HT1080 (cell line): Measurements from ENCODE around the gene CCDC43. TPM values are rescaled to one million over a fixed set of nuclear protein-coding genes. Genes with fewer than 3 reads are reported as not detected.
"Not testable (repeated sequence)": the region's sequence is repeated elsewhere in the genome, so short reads cannot be mapped to it uniquely, and the experiment has no call there.

ENCODE experiments used
- DNase-seq: peaks from one replicate; pipeline ENCODE4 v3.0.0-alpha.2; 2015; ENCODE audit warnings: low read depth
- total RNA-seq: library from RNA; depleted of rRNA; stranded (reverse); fragments of >200 nt; shearing (Covaris generic); gene quantifications from 2 replicates; pipeline ENCODE4 v1.2.3, GENCODE V29; 2014

The CCDC43 gene
- total RNA-seq, 1 experiment from 2014 or later: 40.9 TPM

DNA sequence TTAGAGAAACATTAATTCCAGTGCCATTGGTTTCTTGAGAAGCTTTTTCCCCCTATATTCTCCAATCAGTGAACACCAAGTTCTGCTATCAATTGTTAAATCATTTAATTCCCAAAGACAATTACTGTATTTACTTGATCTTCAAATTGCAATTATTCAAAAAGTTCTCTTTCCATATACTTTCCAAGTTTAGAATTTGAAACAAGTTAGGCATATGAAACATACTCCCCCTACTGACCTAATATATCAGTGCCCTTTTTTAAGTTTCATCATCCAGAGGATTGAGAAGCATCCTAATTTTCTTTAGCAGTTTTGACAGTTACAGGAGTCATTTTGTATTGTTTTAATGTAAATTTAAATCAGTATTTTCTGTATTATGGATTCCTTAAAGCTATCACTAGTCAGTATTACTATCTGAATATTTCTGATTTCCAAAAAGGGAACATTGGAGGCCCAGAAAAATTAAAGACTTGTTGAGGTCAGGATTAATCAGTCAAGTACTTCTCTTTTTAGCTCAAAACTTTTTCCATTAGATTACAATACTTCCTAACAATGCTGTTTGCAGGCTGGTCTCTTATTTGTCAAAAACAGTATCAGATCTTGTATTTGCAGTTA is 17.0 kb downstream of the CCDC43 start:
- DNase-seq: peak; percentile 25

DNA sequence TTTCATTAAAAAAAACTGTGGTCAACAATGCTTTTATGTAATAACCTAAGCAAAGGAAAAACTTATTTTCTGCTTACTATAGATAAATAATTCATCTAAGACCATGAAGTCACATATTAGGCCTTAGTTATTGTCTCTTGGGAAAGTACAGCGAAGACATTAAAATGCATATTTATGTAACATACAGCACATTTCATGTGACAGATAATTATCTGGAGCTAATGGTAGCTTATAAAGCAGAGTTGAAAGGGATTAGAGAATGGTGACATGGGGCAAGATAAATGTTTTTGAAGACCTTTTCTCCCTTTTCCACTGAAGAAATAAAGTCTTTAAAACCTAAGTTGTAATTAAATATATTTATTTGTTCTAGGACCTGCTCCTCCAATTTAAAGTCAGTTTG is 23.6 kb downstream of the CCDC43 start:
- DNase-seq: no peak

DNA sequence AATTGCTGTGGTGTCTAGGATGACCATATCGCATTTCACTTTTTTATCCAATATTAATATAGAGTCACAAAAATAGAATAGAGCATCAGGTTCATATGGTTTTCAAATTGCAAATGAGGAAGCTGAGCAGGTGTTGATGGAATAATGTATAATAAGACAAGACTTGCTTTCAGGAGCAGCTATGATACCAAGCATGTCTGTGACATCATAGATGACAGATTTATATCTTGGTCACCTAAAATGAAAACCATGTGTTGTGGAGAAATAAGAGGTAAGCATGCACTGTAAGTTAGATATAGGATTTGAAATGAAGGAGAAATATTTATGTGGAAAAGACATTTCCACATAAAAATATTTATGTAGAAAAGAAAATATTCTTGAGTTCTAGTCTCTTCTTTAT is 24.7 kb downstream of the CCDC43 start:
- DNase-seq: no peak

DNA sequence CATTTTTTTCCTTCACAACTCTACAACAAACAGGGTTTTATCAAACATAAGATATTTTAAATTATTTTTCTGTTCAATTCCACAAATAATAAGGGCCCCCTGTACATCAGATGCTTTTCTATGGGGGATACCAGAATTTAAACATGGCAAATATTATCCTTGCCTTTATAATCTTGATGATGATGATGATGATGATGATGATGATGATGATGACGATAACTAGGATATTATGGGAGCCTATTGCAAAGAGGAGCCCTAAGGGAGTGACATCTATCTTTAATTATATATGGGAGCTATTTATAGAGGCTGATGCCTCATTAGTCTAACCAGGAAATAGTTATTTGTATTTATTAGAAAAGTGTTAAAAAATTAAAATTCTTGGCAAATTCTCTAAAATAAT is 26.5 kb downstream of the CCDC43 start:
- no peak for DNase-seq

DNA sequence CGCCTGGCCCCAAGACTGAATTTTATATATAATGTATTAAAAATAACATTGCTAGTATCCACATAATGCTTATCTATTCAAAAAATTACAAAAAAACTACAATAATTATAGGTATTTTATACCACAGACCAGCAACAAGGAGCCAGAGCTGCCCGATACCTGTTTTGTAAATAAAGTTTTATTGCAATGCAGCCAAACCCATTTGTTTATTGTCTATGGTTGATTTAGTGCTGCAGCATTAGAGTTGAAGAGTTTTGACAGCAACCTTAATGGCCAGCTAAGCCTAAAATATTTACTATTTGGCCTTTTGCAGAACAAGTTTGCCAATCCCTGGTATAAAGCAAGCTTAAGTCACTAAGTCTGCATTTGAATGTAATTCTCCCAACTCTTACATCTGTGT is 27.7 kb downstream of the CCDC43 start:
- DNase-seq: no peak

DNA sequence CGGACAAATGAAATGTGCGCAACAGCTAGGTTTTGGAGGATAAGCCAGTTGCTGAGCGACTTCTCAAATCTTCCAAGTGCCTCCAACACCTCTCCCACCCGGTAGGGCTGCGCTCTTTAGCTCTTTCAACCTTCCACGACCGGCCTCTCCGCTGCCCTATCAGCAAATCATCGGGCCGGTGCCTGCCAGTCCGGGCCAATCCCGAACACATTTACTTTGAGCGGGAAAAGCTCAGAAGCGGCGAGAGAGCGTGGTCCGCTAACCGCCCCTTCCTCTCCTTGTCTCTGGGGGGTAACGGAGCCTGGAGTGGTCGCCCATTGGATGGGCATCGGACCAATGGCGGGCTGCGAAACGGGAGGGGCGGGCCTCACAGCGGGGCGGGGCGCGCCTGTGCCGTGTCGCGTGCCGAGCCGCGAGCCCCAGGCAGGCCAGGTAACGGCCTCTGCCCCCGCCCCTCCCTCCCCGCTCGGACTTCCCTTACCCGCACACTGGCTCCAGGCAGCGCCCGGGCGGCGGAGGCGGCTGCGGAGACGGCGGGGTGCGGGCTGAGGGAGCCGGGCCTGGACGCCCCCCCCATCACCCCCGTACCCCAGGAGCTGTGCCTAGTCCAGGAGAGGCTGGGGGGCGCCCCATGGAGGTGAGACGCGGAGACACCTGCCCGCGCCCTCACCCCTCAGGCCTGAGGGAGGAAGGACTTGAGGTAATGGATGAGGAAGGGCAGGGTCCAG is 33.4 kb downstream of the CCDC43 start, which contains the start of gene MEIOC:
TSS of gene MEIOC (plus strand) at position 486 of the 728 bp plus-strand sequence. CDS start at position 632, 146 bp downstream.
- DNase-seq: no peak

DNA sequence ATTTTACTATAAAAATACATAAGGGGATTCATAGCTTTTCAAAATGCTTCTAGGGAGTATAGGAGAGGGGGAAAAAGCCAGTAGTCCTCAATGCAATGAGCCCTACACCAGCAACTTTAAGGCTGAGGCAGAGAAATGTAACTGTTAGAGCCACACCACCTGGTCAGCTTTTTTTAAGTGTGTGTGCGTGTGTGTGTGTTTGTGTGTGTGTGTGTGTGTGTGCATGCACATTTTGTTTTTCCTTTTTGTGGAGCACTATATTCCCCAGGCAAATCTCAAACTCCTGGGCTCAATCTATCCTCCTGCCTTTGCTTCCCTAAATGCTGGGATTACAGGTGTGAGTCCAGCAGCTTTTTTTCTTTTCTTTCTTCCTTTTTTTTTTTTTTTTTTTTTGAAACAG is 35.6 kb downstream of the CCDC43 start:
- no peak for DNase-seq

DNA sequence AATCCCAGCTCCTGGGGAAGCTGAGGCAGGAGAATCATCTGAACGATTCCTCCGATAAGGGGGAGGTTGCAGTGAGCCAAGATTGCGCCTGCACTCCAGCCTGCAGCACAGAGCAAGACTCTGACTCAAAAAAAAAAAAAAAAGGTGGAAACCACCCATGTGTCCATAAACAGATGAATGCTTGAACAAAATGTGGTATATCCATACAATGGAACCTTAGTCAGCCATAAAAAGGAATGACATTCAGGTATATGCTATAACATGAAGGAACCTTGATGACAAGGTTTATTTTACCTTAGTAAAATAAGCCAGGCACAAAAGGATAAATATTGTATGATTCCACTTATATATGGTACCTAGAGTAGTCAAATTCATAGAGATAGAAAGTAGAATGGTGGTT is 36.2 kb downstream of the CCDC43 start:
- no peak for DNase-seq

DNA sequence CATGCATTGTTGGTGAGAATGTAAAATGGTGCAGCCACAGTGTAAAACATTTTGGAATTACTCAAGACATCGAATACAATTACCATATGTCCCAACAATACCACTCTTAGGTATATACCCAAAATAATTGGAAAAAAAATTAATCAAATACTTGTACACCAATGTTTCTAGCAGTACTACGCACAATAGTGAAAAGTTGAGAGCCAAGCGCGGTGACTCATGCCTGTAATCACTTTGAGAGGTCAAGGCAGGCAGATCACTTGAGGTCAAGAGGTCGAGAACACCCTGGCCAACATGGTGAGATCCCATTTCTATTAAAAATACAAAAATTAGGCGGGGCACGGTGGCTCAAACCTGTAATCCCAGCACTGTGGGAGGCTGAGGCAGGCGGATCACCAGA is 36.8 kb downstream of the CCDC43 start:
- no peak for DNase-seq

DNA sequence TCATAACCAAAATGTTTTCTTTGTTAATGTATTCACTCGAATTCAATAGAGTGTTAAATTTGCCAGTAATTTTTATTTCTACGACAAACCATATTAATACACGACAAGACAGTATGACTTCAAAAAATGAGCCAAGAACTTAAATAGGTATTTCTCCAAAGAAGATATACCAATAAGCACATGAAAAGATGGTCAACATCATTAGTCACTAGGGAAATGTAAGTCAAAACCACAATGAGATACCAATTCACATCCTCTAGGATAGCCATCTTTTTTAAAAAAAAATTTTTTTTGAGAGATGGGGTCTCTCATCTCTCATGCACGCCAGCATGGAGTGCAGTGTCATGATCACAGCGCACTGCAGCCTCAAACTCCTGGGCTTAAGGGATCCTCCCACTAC is 38.3 kb downstream of the CCDC43 start:
- no peak for DNase-seq

DNA sequence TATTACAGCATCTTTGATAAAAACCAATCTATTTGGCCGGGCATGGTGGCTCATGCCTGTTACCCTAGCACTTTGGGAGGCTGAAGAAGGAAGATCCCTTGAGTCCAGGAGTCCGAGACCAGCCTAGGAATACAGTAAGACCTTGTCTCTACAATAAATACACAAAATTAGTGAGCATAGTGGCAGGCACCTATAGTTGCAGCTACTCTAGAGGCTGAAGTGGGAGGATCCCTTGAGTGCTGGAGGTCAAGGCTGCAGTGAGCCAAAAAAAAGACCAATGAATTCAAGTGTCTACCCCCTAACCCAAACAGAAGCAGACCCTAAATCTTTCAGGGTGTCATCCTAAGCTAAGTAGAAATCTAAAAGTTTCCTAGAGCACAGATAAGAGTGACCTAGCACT is 40.6 kb downstream of the CCDC43 start:
- DNase-seq: no peak

DNA sequence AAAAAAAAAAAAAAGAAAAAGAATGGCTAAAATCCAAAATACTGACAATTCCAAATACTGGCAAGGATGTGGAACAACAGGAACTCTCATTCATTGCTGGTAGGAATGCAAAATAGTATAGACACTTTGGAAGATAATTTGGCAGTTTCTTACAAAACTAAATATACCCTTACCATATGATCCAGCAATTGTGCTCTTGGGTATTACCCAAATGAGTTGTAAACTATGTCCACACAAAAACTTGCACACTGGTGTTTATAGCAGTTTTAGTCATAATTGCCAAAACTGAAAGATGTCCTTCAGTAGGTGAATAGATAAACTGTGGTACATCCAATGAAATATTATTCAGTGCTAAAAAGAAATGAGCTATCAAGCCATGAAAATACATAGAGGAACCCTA is 41.8 kb downstream of the CCDC43 start:
- DNase-seq: no peak

DNA sequence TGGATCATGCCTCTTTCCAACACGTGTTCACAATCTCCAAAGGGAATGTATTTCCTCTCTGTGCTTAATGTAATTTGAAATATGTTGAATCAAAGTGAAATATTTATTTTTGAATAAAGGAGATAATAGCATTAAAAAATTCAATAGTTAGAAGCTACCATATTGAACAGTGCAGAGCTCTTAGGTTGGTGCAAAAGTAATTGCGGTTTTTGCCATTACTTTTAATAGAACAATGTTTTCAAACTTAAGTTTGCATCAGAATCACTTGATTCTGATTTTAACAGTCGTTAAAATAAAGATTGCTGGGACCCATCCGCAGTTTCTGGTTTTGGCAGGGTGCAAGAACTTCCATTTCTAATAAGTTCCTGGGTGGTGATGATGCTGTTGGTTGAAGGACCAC is 43.3 kb downstream of the CCDC43 start:
- no peak for DNase-seq

DNA sequence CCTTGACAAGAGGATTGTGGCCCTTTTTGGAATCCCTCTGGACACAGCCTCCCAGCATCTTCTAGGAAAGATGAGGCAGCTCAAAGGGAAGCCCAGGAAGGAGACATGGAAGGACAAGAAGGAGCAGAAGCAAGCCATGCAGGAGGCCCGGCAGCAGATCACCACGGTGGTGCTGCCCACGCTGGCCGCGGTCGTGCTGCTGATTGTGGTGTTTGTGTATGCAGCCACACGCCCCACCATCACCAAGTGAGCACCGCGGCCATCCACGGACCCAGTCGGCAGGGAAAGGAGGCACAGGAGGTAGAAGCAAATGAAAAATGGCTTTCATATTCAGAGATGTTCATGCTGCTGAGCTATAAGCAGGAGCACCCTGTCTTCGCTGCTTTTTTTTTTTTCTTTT is 44.2 kb downstream of the CCDC43 start:
- DNase-seq: no peak

DNA sequence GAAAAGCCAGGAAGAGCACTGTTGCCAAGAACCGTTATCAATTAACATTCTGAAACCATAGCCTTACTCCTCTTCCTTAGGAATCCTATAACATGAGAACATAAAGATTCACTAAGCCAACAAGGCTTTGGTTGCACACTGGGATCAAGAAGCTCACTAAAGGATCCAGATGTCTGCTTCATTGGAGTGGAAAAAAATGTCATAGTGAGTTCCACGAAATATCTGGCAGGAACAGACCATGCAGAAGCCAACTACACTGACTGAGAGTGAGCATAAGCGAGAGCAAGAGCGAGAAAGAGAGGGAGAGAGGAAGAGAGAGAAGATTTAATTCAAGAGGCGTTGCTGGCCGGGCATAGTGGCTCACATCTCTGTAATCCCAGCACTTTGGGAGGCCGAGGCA is 46.7 kb downstream of the CCDC43 start:
- DNase-seq: no peak

DNA sequence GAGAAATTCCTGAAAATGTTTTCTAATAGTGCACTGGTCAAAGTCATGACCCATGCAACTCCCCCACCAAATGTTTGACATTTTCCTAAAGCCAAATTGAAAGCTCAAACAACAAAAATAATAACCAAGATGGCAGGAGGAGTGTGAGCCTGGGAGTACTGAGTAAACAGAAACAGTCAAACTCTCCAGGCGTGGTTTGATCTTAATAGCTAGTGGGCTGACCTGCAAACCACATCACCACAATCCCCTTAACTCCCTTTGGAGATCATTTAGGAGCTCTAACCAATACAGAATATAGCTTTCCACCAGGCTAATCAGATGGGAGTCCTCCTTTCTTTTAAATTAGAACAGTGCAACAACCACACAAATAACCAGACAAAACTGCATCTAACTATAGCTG is 52.5 kb downstream of the CCDC43 start:
- DNase-seq: no peak

DNA sequence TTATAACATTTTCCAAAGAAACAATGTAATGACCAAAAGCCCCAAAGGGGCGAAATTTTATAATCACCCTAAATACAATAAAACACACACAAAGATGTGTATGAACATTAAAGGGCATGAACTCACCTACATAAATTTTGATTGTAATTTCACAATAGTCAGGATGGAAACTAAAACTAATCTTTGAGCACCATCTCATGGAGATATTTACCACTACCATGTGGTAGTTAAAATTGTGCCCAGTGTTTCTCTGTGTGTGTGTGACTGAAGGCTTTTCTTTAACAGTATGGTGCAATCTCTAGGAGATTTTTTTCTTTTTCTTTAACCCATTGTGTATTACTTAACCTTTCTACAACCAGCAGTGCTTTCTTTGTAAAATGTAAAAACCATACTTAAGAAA is 53.0 kb downstream of the CCDC43 start:
- DNase-seq: peak; percentile 42

DNA sequence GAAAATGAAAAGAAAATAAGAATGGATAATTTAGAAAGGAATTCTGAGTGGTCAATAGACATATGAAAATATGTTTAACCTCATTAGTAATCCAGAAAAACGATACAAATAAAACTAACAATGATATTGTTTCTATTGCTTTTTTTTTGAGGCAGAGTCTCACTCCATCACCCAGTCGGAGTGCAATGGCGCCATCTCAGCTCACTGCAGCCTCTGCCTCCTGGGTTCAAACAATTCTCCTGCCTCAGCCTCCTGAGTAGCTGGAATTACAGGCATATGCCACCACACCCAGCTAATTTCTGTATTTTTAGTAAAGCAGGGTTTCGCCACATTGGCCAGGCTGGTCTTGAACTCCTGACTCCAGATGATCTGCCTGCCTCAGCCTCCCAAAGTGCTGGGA is 55.2 kb downstream of the CCDC43 start:
- not testable (repeated sequence) for DNase-seq

DNA sequence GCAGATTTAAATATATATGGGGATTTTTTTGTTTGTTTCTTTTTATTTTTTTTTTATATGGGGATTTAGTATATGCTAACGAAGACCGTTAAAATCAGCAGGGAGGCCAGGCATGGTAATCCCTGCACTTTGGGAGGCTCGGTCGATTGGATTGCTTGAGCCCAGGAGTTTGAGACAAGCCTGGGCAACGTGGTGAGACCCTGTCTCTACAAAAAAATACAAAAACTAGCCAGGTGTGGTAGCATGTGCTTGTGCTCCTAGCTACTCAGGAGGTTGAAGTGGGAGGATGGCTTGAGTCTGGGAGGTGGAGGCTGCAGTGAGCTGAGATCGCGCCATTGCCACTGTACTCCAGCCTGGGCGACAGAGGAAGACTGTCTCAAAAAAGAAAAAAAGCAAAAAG is 55.6 kb downstream of the CCDC43 start:
- no peak for DNase-seq

DNA sequence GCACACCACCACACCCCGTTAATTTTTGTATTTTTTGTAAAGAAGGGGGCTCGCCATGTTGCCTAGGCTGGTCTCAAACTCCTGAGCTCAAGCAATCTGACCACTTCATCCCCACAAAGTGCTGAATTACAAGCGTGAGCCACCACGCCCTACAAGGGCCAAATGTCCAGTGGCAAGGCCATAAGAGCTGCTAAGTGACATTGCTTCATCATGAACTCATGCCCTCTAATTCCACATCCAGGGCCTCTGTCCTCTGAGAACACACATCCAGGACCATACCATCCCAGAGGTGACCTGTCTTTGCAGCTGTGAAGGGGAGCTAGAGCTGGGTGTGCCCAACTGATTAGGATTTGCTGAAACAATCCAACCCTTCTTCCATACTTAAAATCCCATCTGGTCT is 58.9 kb downstream of the CCDC43 start:
- DNase-seq: no peak

DNA sequence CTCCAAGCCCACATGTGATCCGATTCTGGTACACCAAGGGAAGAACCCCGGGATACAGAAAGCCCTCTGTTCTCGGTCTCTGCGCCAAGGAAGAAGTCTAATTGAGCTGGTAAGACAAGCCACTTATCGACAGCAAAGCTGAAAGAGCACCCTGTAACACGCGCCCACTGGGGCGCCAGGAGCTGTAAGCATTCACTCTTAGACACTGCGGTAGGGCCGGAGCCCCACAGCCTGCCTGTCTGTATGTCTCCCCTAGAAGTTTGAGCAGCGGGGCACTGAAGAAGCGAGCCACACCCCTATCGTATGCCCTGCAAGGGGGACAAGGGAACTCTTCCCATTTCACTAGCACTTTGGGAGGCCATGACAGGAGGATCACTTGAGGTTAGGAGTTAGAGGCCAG is 60.3 kb downstream of the CCDC43 start:
- no peak for DNase-seq

DNA sequence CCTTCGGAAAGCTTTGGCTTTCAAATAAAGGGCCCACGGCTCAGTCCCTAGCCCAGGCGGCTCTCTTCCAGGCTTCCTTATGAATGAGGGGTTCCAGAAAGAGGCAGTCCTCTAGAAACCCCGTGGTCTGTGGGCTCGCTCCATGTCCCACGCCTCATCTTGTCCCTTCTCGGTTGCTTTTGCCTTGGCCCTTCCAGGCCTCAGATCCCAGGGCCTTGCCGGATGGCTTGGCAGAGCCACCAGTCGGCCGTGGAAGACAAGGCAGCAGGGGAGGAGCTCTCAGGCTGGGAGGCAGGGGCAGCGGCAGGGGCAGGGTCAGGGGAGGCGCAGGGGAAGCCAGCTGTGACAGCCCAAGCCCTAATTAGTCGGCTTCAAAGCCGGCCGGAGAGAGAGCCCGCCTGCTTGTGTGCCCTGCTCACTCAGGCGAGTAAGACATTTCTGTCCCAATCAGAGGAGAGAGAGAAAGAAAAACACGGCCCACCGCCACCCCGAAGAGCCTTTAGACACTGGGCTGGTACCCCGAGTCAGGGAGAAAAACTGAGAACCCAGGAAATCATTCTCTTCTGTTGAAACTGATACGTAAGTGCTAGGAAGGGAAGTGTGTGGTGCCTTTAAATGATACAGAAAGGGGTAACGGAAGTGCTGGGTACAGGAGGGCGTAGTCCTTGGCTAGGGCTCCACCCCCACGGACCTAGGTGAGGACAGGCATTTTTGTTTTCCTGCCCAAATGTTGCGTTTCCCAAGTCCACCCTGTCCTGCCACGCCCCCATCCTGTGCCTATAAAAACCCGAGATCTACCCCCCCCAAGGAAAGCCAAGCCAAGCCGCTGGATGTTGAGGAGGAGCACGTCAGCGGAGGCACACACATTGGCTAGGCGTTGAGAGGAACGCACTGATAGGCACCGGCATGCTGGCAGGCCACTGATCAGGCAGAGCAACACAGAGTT is 61.1 kb downstream of the CCDC43 start:
- DNase-seq: no peak
